IMR-90 (cell line): ENCODE measurements around the gene NOL6. TPM values are rescaled to one million over a fixed set of nuclear protein-coding genes. Genes with fewer than 3 reads are reported as not detected.

Experiments
- ATAC-seq: fragments of 200-7000 bp; cut with Tn5 transposase; 2 replicates; pipeline ENCODE4 v1.9.1; 2020; ENCODE audit warnings: low read depth, mild to moderate bottlenecking, moderate library complexity
- BruUV-seq: library from RNA; stranded (reverse); fragments of 400-500 nt; replicated peaks from 2 replicates; lab custom pipeline; 2021; lab: Mats Ljungman, UMichigan
- CTCF ChIA-PET: fragments of 300-600 bp; formaldehyde crosslinking; extraction: SDS; loops from one replicate; lab custom pipeline; 2021; ENCODE audit warnings: antibody characterized with exemption; lab: Yijun Ruan, JAX
- POLR2A ChIA-PET: fragments of 300-600 bp; sonication (Branson Sonifier 250); formaldehyde crosslinking; loops from one replicate; lab custom pipeline; 2022; ENCODE audit warnings: antibody characterized with exemption; ENCODE audit not compliant: unreplicated experiment; lab: Charles Lee
- DNase-seq: peaks from one replicate; pipeline ENCODE4 v3.0.0; 2013
- H2AFZ ChIP-seq: replicated peaks from 2 replicates; pipeline ENCODE3; 2013; ENCODE audit warnings: low read length, mild to moderate bottlenecking; ENCODE audit not compliant: poor library complexity
- H2AK5ac ChIP-seq: 2 replicates; pipeline ENCODE4 v1.6.1; 2013; ENCODE audit warnings: low read depth, low read length, inconsistent platforms
- H2AK9ac ChIP-seq: replicated peaks from 2 replicates; pipeline ENCODE3; 2013; ENCODE audit warnings: mild to moderate bottlenecking, low read depth, low read length, moderate library complexity; ENCODE audit not compliant: poor library complexity
- H2BK120ac ChIP-seq: 2 replicates; pipeline ENCODE4 v1.6.1; 2013; ENCODE audit warnings: low read depth, low read length, inconsistent platforms
- H2BK15ac ChIP-seq: 3 replicates; pipeline ENCODE4 v1.6.1; 2013; ENCODE audit warnings: low read depth, low read length, inconsistent platforms
- H2BK20ac ChIP-seq: 2 replicates; pipeline ENCODE4 v1.6.1; 2013; ENCODE audit warnings: low read depth, mild to moderate bottlenecking, inconsistent platforms, low read length, moderate library complexity
- H2BK5ac ChIP-seq: 2 replicates; pipeline ENCODE4 v1.6.1; 2013; ENCODE audit warnings: mild to moderate bottlenecking, low read depth, low read length, inconsistent platforms; ENCODE audit not compliant: poor library complexity, severe bottlenecking
- H3K14ac ChIP-seq: replicated peaks from 2 replicates; pipeline ENCODE4 v1.6.1; 2013; ENCODE audit warnings: low read depth, low read length, inconsistent platforms
- H3K18ac ChIP-seq: 2 replicates; pipeline ENCODE4 v1.6.1; 2013; ENCODE audit warnings: low read depth, low read length, control low read depth
- H3K23ac ChIP-seq: 2 replicates; pipeline ENCODE4 v1.6.1; 2013; ENCODE audit warnings: low read depth, low read length, inconsistent platforms
- H3K27ac ChIP-seq: 2 replicates; pipeline ENCODE4 v1.5.1; 2013; ENCODE audit warnings: mild to moderate bottlenecking, control low read depth, low read length; ENCODE audit not compliant: insufficient read depth
- H3K27me3 ChIP-seq: 2 replicates; pipeline ENCODE4 v1.6.1; 2013; ENCODE audit warnings: low read length; ENCODE audit not compliant: control insufficient read depth, insufficient read depth
- H3K36me3 ChIP-seq: 2 replicates; pipeline ENCODE4 v1.6.1; 2013; ENCODE audit warnings: low read length, mixed read lengths; ENCODE audit not compliant: control insufficient read depth, insufficient read depth
- H3K4ac ChIP-seq: 2 replicates; pipeline ENCODE4 v1.6.1; 2013; ENCODE audit warnings: low read depth, low read length, inconsistent platforms
- H3K4me1 ChIP-seq: 2 replicates; pipeline ENCODE4 v1.6.1; 2013; ENCODE audit warnings: low read length, mixed read lengths; ENCODE audit not compliant: control insufficient read depth, insufficient read depth
- H3K4me2 ChIP-seq: 2 replicates; pipeline ENCODE4 v1.6.1; 2013; ENCODE audit warnings: low read depth, mild to moderate bottlenecking, control low read depth, low read length, moderate library complexity
- H3K4me3 ChIP-seq: 2 replicates; pipeline ENCODE4 v1.5.1; 2013; ENCODE audit warnings: low read depth, mild to moderate bottlenecking, control low read depth, low read length, moderate library complexity; ENCODE audit not compliant: insufficient read depth
- H3K56ac ChIP-seq: 2 replicates; pipeline ENCODE4 v1.6.1; 2013; ENCODE audit warnings: low read length, inconsistent platforms; ENCODE audit not compliant: insufficient read depth; ENCODE audit errors: extremely low read depth
- H3K79me1 ChIP-seq, 2 experiments: 2 replicates each; pipeline ENCODE4 v1.6.1; 2013; ENCODE audit warnings: low read length in 2 of 2, inconsistent platforms in 1 of 2, low read depth in 1 of 2
- H3K9ac ChIP-seq: 2 replicates; pipeline ENCODE4 v1.6.1; 2013; ENCODE audit warnings: low read depth, low read length, control low read depth
- H3K9me1 ChIP-seq: 2 replicates; pipeline ENCODE4 v1.6.1; 2013; ENCODE audit warnings: low read length, inconsistent platforms; ENCODE audit not compliant: insufficient read depth
- H3K9me3 ChIP-seq: 2 replicates; pipeline ENCODE4 v1.6.1; 2013; ENCODE audit warnings: low read length; ENCODE audit not compliant: control insufficient read depth, insufficient read depth
- H4K20me1 ChIP-seq: 2 replicates; pipeline ENCODE4 v1.6.1; 2013; ENCODE audit warnings: low read length, inconsistent platforms; ENCODE audit not compliant: insufficient read depth
- H4K5ac ChIP-seq: 2 replicates; pipeline ENCODE4 v1.6.1; 2013; ENCODE audit warnings: mild to moderate bottlenecking, low read depth, low read length, control low read depth
- H4K8ac ChIP-seq, 2 experiments: 2 replicates each; pipeline ENCODE4 v1.6.1; 2013; ENCODE audit warnings: low read depth in 2 of 2, low read length in 2 of 2, control low read depth in 1 of 2, inconsistent platforms in 1 of 2
- H4K91ac ChIP-seq: 2 replicates; pipeline ENCODE4 v1.6.1; 2013; ENCODE audit warnings: low read depth, low read length, inconsistent platforms; ENCODE audit not compliant: insufficient read depth
- CEBPB ChIP-seq: IDR thresholded peaks from 2 replicates; pipeline ENCODE4 v1.6.1; 2012; ENCODE audit warnings: low read depth, low read length, improper control_type of control experiment
- CHD1 ChIP-seq: IDR thresholded peaks from 2 replicates; pipeline ENCODE4 v1.6.1; 2012; ENCODE audit warnings: low read depth, low read length, improper control_type of control experiment
- CTCF ChIP-seq: conservative IDR thresholded peaks from 2 replicates; pipeline ENCODE4 v1.5.1; 2012; ENCODE audit warnings: mild to moderate bottlenecking, low read depth, low read length, improper control_type of control experiment
- ELK1 ChIP-seq: fragments of 150-350 bp; IDR thresholded peaks from 2 replicates; pipeline ENCODE4 v1.6.1; 2016; ENCODE audit warnings: low read depth, mild to moderate bottlenecking, low read length, moderate library complexity, borderline replicate concordance
- FOS ChIP-seq: fragments of 150-350 bp; IDR thresholded peaks from 2 replicates; pipeline ENCODE4 v1.6.1; 2016; ENCODE audit warnings: low read depth, low read length
- MAFK ChIP-seq: IDR thresholded peaks from 2 replicates; pipeline ENCODE4 v1.6.1; 2012; ENCODE audit warnings: low read depth, low read length, improper control_type of control experiment
- MAZ ChIP-seq: IDR thresholded peaks from 2 replicates; pipeline ENCODE4 v1.6.1; 2012; ENCODE audit warnings: low read depth, mild to moderate bottlenecking, low read length, improper control_type of control experiment, moderate library complexity, borderline replicate concordance
- MXI1 ChIP-seq: IDR thresholded peaks from 2 replicates; pipeline ENCODE4 v1.6.1; 2012; ENCODE audit warnings: low read depth, mild to moderate bottlenecking, low read length, moderate library complexity, borderline replicate concordance
- NFE2L2 ChIP-seq: fragments of 150-350 bp; IDR thresholded peaks from 2 replicates; pipeline ENCODE4 v1.6.1; 2016; ENCODE audit warnings: low read depth, mild to moderate bottlenecking, low read length
- POLR2A ChIP-seq: IDR thresholded peaks from 2 replicates; pipeline ENCODE4 v1.6.1; 2012; ENCODE audit warnings: mild to moderate bottlenecking, low read depth, low read length
- RAD21 ChIP-seq: IDR thresholded peaks from 2 replicates; pipeline ENCODE4 v1.6.1; 2012; ENCODE audit warnings: low read length, improper control_type of control experiment
- RCOR1 ChIP-seq: IDR thresholded peaks from 2 replicates; pipeline ENCODE4 v1.6.1; 2012; ENCODE audit warnings: mild to moderate bottlenecking, low read length, improper control_type of control experiment; ENCODE audit not compliant: insufficient replicate concordance
- SMC3 ChIP-seq: fragments of 150-350 bp; IDR thresholded peaks from 2 replicates; pipeline ENCODE4 v1.6.1; 2016; ENCODE audit warnings: low read depth, mild to moderate bottlenecking, antibody characterized with exemption, low read length, moderate library complexity
- USF2 ChIP-seq: fragments of 150-350 bp; IDR thresholded peaks from 2 replicates; pipeline ENCODE4 v1.6.1; 2017; ENCODE audit warnings: mild to moderate bottlenecking, antibody characterized with exemption, low read length, low read depth
- WGBS, 2 experiments: methylation state at CpG; one replicate each; pipeline versions ENCODE4 v1.1.5 to v1.1.7; 2013; ENCODE audit warnings: missing lambda C conversion rate in 2 of 2; ENCODE audit not compliant: insufficient read length in 1 of 2; ENCODE audit errors: extremely low coverage in 2 of 2; 5-methylcytosine and 5-hydroxymethylcytosine counted together
- dilution Hi-C: fragments of 300-500 bp; cut with HindIII; formaldehyde crosslinking; loops from one replicate; pipeline ENCODE4 v1.14.3; 2018; ENCODE audit warnings: low sequenced_read_pairs; ENCODE audit not compliant: unreplicated experiment
- in situ Hi-C: fragments of 300-500 bp; cut with MboI; formaldehyde crosslinking; loops from 3 replicates; pipeline ENCODE4 v1.14.3; 2019; ENCODE audit warnings: low sequenced_read_pairs, inconsistent platforms, mixed read lengths
- intact Hi-C: fragments of 100-400 bp; cut with micrococcal nuclease; formaldehyde crosslinking; loops from 2 replicates; pipeline ENCODE4 v1.10.0; 2022
- polyA plus RNA-seq, 3 experiments: library from polyadenylated mRNA; depleted of rRNA; stranded (reverse); fragments of >200 nt; gene quantifications; 2 replicates each; pipeline ENCODE4 v1.2.3, GENCODE V29; 2012; ENCODE audit warnings: low replicate concordance in 1 of 3
- total RNA-seq: library from RNA; depleted of rRNA; stranded (reverse); fragments of >200 nt; gene quantifications from 2 replicates; pipeline ENCODE4 v1.2.3, GENCODE V29; 2012

NOL6 gene
- total and polyA plus RNA-seq, 2 of the 4 experiments (the other 2 are of a cell fraction): 47.3 to 71.7 TPM

GRCh38 chr9:33468797-33469621 lies 4.7 kb downstream of the NOL6 start:
- WGBS, 2 experiments: 100% methylated on average over 11 of the region's 21 CpGs; no CpG with 5 or more reads in 1 of the 2 experiments
- ATAC-seq: no peak
- H3K18ac ChIP-seq: no peak overlapping the region
- H3K9ac ChIP-seq: no peak overlapping the region
- in situ Hi-C loops: loop anchor here (5.0 kb wide), 2 partner anchors 97 to 177 kb away; partner anchors contain the start of gene NFX1
- H2AK5ac ChIP-seq: no peak overlapping the region
- no peak overlapping the region for H4K91ac ChIP-seq
- dilution Hi-C loops: loop anchor here (25.0 kb wide), 1 partner anchor 182 kb away; the partner anchor contains the start of gene NFX1
- H3K4me1 ChIP-seq: peaks cover 3% of the 10 kb centered on the region; the same call in 1 of the 2 replicates
- H3K79me1 ChIP-seq: peaks cover 7 to 39% of the 10 kb centered on the region in 2 experiments; a peak in 3 of 4 replicates
- no peak overlapping the region for H3K27ac ChIP-seq
- no peak overlapping the region for H3K23ac ChIP-seq
- H3K56ac ChIP-seq: no peak overlapping the region
- intact Hi-C loops: no loop called here
- no peak overlapping the region for H2AFZ ChIP-seq
- no peak for DNase-seq
- H2BK20ac ChIP-seq: no peak overlapping the region
- no peaks in the 10 kb centered on the region for H3K27me3 ChIP-seq
- H3K14ac ChIP-seq: no peak overlapping the region
- no peak overlapping the region for H4K5ac ChIP-seq
- H3K4me3 ChIP-seq: no peak overlapping the region
- H2BK5ac ChIP-seq: no peak overlapping the region
- no TSS peak for BruUV-seq
- no peak overlapping the region for H3K4me2 ChIP-seq
- ChIA-PET POLR2A (interaction anchor here (0.5 kb wide), 1 partner anchor 10 kb away, joined by 8 read pairs; no protein-coding TSS in a partner anchor), CTCF (no interaction called here)
- no peak overlapping the region for H2AK9ac ChIP-seq
- peaks cover 18% of the 10 kb centered on the region for H4K20me1 ChIP-seq
- H2BK120ac ChIP-seq: no peak overlapping the region
- H3K9me1 ChIP-seq: peaks cover 8% of the 10 kb centered on the region; the same call in 1 of the 2 replicates
- no peak overlapping the region for H2BK15ac ChIP-seq
- no peaks in the 10 kb centered on the region for H3K9me3 ChIP-seq
- H4K8ac ChIP-seq: no peak overlapping the region
- peaks cover 73% of the 10 kb centered on the region for H3K36me3 ChIP-seq
- no peak overlapping the region for H3K4ac ChIP-seq
- TF ChIP-seq CTCF: no peak
- TF ChIP-seq MAFK: no peak
- no peak for TF ChIP-seq CEBPB
- no peak for TF ChIP-seq POLR2A
- TF ChIP-seq MXI1: no peak
- TF ChIP-seq SMC3: no peak
- no peak for TF ChIP-seq CHD1
- TF ChIP-seq NFE2L2: no peak
- no peak for TF ChIP-seq ELK1
- TF ChIP-seq RCOR1: no peak
- TF ChIP-seq USF2: no peak
- no peak for TF ChIP-seq MAZ
- no peak for TF ChIP-seq RAD21
- no peak for TF ChIP-seq FOS
